ENCODE data around the gene SMAD1.

DNA sequence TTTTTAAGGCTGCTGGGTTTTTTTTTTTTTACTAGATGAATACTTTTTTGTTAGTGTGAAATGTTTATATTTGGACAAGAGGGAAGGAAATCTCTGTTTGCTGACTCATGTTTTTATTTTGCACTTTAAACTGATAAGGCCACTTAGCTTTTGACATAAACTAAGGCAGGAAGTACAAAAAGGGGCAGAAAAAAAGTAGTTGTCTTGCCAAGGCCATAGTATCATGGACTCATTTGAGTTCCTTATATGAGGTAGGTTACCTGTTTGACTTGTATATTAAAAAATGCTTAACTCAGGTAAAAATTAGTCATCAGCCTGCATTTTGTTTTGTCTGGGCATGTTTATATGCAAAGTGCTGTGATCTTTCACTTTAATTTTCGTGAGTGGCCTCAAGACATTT lies 26.0 kb downstream of the SMAD1 start:
- TF ChIP-seq EZH2 (IDR thresholded peaks at IDR 0.05; ENCODE audit: low read length, missing control alignments): no peak
- TF ChIP-seq, protein P1, sequence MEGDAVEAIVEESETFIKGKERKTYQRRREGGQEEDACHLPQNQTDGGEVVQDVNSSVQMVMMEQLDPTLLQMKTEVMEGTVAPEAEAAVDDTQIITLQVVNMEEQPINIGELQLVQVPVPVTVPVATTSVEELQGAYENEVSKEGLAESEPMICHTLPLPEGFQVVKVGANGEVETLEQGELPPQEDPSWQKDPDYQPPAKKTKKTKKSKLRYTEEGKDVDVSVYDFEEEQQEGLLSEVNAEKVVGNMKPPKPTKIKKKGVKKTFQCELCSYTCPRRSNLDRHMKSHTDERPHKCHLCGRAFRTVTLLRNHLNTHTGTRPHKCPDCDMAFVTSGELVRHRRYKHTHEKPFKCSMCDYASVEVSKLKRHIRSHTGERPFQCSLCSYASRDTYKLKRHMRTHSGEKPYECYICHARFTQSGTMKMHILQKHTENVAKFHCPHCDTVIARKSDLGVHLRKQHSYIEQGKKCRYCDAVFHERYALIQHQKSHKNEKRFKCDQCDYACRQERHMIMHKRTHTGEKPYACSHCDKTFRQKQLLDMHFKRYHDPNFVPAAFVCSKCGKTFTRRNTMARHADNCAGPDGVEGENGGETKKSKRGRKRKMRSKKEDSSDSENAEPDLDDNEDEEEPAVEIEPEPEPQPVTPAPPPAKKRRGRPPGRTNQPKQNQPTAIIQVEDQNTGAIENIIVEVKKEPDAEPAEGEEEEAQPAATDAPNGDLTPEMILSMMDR (conservative IDR thresholded peaks at IDR 0.05 in 1 of 2, IDR thresholded peaks at IDR 0.05 in 1 of 2; ENCODE audit: low read depth in 1 of 2, low read length in 2 of 2): no peak
